ENCODE data around the gene ETS1.

Gene ETS1

DNA sequence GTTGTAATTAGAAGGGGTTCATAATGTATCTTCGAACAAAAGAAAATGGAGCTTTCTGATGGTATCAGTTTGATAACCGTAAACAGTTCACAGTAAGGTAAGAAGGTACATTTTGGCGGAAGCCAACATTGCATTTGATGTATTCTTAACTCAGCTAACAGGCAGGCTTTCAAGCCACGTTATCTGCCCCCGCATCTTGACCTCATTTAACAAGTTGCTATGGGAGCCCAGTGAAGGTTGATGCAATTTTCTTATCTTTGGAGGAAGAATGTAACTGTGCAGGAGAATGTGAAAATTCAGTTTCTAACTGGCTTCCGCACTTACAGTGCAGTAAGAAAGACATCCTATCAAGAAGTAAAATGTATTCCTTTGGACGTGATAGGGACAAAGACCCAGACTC, 110.6 kb downstream of the ETS1 start:
- peak; percentile 82 for DNase-seq

DNA sequence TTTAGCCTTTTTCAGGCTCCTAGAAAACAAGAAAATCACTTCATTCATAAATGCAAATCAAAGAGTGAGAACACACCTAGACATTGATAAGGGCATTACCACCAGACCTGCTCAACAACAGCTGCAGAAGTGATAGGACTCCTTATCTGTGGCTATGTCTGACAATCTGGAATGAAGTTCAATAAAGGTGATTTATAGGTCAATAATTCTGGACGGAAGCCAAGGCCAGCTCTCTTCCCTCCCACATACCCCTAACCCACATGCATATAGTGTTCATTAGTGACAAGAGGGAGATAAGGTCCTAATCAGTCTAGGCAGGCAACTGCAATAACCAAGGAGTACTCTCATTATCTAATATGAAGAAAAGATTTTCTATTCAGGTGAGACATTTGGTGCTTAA, 111.3 kb downstream of the ETS1 start:
- peak; percentile 17 for DNase-seq

DNA sequence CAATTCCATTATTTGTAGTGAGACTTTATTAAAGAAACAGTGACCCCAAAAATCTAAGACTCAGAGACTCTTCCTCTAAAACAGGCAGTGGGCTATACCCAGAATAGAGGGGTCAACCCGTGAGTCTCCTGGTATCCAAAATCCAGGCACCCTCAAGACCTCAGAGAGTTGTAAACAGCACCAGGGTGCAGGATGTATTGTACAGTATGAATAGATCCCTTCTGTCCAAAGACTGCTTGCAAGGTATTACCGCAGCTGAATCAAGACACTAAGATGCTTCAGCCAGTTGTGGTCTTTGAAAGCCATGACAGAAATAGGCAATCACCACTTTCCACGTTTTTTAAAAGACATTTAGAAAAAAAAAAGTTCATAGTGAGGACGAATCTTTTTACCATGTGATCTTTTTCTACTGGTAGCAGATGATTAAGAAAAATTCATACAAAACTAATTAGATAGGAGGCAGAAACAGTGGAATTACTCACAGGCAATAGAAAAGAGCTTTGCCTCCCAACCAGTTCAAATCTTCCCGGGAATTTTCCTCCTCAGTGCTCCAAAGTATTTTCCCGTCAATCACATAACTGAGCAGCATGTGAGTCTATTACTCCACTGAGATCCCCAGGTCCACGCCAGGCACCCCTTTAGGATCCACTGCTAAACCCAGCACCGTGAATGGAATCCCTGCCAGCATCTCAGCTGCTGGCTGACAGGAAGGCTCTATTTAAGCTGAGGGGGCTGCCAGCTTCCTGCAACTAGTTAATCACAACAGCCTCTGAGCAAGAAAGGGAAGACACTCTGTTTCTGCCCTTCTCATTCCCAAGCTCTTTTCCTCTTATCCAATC, 113.1 kb downstream of the ETS1 start:
- no peak for DNase-seq

DNA sequence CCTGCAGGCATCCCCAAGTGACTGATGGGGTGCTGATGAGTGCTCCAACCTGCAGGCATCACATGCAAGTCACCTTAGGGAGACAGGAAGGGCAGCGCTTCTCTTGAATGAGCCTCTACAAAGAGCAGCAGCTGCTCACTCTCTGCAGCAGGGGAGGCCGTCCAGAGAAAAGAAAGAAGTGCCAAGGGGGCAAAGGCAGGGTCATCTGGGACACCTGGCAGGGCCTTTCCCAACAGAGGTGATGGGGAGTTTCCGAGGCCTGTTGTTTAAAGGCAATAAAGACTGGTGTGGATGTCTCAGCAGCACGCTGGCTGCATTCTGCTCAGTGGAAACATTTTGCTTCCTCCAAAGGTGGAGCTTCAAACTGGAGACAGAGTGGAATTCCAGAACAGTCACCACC, 113.7 kb downstream of the ETS1 start:
- DNase-seq, result no peak

DNA sequence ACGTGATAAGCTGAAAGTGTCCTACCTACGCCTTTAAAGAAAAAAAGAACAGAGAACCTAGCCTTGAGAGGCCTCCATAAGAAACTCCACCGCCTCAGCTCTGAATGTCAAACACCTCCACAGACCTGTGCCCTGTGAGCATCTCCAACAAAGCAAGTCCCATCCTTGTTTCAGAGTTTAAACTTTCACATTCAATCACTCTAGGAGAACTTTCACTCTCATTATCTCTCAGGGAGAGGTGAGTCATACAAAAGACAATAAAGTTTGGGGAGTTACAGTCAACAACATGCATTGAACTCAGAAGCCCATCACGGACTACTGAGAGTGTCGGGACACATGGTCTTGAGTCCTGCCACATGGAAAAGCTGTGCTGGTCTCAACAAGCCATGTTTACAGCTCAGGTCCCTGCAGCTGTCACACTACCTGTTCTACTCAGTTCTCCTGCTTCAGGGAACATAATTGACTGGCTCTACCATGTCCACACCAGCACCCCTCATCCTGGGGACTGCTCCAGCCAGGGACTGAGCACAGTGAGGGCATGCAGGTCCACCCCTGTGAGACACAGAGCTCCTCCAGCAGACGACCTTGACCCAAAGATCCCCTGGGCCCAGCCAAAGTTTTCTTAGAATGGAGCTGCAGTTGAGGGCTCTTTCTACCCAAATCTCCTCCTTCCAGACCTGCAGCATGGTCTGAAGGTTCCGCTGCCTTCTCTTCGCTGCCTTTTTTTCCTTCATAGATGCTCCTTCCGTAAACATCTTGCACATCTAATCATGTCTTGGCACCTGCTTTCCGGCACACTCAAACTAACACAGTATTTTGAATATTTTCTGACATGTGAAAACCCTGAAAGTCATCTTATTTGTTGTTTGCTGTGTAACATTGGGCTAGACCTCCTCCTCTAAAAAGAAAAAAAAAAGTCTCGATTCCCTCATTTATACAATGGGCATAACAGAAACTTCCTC, 114.9 kb downstream of the ETS1 start:
- no peak for DNase-seq

DNA sequence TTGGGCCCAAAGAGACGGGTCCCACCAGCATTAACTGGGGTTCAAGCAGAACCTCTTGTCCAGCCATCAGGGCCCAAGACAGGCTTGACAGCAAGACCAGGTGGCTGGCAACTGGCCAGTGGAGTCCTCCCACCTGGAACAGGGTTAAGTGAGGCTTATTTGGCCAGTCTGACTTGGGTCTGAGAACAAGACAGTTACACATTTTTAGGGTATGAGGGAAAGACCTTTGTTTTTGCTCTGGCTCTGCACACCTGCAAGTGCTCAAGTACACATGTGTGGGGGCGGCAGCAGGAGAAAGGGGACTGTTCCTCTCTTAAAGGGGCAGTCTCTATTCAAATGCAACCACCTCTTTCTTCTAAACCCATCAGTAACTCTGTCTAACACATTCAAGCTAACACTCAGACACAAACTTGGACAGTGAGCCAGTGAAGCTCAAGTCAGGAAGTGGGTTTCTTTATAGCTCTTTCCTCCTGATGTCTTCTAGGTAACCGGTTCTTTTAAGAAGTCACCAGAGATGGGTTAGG, 116.2 kb downstream of the ETS1 start:
- no peak for DNase-seq

DNA sequence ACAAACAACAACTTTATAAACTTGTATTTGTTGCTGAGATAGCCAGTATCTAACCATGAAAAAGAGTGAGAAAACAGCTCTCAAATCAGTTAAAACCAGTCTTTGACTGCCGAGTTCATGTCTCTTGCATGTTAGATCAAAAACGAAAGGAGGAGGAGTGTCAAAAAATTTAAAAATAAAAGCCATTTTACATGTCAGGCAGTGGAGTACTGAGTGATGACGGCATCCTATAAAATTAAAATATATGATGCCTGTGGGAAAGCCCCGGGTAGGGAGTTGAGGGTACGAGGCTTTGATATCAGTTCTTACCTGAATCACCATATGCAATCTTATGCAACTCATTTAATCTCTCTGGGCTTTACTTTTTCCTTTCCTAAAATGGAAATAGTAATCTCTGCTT, 117.3 kb downstream of the ETS1 start:
- DNase-seq, result no peak

DNA sequence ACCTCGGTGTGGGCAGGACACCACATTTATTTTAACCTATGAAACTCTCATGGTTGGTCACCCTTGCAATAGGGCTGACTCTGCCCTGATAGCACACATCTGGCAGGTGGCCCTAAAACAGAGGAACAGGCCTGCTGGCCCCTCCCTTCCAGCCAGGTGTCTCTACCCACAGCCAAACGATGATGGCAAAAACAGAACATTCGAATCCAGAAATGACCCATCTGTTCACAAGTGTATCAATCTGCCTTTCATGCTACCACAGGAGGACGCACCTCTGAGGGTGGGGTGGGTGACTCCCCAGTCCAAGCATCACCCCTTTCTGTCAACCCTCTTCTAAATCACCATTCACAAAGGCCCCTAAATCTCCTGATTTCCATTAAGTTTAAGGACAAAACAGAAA, 118.1 kb downstream of the ETS1 start:
- DNase-seq, result no peak

DNA sequence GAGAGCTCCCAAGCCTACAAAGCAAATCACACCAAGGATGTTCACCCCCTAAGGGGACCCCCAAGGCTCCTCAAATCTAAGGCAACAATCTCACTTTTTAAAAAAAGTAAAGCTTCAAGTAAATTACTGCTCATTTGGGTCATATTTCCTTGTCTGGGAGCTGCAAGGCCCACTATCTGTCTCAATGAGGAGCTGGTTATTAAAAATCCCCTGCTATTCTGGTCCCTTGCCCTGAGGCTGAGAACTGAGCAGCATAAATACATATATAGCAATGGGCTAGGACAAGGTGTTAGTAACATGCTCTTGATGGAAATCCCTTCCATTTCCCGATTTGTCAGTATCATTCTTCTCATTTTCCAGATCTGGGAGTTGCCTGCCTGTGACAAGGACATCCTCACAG, 119.2 kb downstream of the ETS1 start:
- no peak for DNase-seq

DNA sequence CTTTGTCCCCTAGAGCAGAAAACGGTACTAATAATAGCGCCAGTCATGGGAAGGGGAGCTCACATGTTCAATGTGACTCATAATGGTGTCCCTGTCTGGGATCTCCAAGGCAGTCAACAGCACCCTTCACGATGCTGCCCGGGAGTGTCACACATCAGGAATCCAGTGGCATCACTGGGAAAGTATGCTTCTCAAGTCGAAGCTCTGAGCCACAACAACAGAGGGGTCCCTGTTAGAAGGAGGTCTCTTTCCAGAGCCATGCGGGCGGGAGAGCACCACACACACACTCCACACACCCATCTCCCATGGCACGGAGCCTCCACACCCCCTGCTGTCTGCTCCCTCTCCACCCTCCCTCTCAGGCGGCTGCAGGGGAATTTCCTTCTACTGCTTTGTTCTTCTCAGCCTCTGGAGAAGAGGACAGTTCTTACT, 119.7 kb downstream of the ETS1 start:
- no peak for DNase-seq

DNA sequence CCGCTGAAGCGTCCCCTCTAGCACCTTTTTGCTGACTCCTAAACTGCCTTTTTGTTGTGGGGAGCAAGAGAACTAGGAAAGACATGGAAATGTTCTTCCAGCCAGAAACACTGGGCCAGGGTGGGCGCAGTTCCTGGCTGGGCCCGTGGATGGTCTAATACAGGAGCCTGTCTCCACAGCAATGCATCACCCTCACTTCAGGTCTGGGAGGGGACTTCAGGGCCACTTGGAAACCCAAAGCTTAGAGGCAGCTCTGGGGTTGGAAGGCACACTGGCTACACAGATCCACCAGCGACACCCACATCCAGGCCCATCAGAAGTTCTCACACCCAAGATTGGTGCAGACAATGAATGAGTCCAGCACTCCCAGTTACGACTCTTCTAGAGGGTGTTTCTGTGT, 120.3 kb downstream of the ETS1 start:
- no peak for DNase-seq

DNA sequence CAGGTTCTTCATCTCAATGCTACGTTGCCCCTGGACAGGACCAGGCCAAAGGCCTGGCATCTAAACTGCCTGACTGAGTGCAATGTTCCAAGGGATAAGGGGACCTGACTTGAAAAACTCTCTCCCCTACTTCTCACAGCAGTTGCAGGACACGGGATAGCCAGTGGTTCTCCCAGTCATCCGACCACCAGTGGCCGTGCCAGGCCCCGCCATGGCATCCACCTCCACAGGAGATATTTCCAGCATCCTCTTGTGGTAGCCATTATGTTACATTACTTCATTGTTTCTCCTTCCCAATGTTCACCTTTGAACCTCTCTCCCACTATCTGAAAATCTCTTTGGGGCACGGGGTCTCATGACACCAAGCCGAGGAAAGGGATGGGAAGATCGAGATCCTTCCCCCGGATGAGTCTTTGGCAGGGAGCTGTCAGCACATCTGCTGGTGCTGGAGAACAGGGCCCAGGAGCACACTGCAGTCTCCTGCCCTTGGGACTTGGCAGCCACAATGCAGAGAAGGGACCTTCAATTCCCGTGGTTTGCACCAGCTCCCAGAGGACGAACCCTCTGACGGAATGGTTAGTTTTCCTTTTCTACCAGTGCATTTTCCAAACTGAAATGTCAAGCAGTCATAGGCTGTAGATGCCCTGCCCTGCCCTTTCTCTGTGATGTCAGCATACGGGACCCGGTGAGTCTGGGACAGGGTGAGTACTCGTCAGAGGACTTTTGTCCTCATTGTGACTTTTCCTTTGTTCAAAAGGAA, 121.2 kb downstream of the ETS1 start:
- DNase-seq, result no peak

DNA sequence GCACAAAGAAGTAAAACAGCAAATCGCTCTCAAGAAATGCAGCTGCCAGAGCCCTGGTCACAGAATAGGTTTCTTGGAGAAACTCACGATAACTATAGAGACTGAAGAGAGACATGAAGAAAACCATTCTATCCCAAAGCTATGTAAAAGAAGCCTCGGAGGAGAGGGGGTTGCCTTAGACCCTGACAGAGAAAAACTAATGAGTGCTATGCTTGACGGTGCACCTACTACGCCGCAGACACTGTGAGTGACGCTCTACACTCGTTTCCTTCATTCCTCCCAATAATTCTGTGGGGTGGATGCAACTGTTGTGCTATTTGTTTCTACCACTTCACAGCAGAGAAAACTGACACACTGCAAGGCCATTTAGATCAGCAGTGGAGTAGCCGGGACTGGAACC, 121.8 kb downstream of the ETS1 start:
- no peak for DNase-seq

DNA sequence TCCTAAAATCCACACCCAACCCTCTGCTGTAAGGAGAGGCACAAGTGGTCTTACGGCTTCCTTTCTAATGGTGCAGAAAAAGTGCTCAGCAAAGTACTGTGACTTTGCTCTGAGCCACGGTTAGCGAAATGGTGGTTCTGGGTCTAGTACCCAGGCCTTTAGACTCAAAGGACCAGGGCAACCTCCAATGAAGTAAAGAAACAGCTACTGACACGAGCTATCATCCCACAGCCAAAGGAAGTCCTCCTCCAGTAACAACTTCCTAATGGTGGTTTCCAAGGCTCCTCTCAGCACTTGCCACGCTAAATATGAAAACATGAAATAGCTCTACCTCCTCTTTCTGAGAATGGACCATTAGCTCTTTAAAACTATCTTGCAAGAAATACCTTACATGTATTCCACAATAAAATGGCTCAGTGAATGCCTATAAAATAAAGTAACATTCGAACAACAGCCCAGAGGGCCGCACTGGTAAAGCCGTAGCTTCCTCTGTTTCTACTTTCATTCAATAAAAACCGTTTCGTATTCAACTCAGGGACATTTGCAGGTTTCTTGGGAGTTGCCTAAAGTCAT, 122.4 kb downstream of the ETS1 start:
- no peak for DNase-seq

DNA sequence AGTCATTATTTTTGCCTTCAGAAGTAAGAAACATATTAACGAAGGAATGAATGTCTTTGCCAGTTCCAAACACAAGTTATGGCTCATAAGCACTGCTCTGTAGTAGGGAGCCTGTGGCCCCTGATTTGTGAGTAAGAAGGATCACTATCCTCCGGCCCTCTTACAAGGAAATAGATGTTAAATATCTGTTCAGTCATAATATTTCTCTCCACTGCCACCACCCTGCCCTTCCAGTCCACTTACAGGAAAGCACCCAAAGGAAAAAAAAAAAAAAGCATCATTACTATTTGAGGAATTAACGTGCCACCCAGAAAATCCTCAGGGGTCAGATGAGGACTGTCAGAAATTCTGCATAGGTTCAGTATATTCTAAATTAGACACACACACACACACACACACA, 123.4 kb downstream of the ETS1 start:
- no peak for DNase-seq

DNA sequence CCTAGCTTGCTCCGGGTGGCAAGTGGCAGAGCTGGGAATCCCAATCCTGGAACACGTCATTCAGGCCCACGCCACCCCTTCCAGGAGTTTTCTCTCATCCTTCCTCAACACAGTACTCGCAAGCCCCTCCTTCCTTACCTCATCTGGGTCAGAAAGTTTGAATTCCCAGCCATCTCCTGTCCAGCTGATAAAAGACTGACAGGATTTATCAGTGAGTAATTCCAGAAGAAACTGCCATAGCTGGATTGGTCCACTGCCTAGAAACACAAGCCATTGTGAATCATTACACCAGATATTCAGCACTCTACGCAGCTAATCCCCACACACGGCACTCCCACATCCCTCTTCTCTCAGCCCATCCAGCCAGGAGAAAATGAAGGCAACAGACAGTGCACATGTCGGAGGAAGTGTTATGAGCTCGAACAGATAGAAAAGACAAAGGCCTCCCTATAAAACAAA, 124.0 kb downstream of the ETS1 start:
- DNase-seq, result no peak

DNA sequence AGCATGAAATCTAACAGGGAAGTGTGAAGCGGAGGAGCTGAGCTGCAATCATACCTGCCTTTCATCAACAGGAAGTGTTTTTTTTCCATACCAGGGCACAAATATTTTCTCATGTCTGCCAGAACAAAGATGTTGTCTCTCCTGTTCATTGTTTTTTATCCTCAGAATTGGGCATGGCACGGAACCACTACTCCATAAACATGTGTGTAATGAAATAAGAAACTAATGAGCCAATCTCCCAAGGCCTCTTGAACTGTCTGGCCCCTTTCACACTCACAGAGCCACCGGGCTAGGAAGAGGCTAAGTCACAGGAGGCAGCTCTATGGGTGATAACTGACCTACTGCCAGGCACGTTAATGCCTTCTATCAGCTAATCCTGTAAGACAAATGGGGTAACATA, 124.4 kb downstream of the ETS1 start:
- no peak for DNase-seq

DNA sequence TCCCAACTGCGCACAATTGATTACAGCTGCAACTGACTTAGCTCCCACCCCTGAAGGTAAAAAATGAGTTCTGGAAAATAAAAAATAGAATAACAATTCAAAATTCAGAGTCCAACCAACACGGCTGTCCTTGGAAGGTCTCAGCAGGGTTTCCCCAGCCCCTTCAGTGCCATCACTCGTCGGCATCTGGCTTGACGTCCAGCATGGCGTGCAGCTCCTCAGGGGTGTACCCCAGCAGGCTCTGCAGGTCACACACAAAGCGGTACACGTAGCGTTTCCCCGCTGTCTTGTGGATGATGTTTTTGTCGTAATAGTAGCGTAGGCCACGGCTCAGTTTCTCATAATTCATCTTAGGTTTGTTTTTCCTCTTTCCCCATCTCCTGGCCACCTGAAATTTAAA, 125.2 kb downstream of the ETS1 start:
- no peak for DNase-seq

DNA sequence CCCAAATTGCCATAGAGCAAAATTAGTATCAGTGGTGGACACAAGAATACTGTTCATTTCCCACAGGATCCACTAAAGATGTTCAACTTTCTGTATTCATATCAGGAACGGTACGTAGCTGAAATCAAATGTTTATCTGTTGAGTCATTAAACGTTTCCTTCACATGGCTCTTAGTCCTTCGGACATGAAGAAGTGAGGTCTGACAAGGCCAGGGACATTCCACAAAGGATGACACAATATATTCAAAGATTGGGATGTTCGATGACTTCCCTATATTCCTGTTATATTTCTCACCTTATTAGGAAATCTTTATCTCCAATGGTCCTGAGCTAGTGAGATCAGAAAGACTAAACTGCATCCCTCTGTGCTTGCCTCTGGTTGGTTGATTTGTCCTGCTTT, 129.0 kb downstream of the ETS1 start:
- no peak for DNase-seq

DNA sequence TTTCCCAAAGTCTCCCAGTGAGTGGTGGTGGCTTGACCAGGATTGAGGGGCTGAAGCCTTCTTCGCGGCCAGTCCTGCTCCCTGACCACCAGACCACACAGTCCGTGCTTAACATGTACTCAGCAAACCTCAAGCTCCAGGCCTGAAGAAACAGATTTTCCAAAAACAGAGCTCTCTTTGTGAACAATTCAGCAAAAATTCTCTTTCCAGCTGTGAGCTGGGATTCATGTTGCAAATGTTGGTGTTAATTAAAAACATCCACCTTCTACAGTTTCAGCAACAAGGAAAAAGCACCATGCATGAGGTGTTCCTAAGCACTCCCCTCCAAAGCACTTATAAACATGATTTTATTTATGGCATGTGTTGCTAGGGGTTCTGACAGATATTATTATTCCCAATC, 129.5 kb downstream of the ETS1 start:
- DNase-seq, result no peak

DNA sequence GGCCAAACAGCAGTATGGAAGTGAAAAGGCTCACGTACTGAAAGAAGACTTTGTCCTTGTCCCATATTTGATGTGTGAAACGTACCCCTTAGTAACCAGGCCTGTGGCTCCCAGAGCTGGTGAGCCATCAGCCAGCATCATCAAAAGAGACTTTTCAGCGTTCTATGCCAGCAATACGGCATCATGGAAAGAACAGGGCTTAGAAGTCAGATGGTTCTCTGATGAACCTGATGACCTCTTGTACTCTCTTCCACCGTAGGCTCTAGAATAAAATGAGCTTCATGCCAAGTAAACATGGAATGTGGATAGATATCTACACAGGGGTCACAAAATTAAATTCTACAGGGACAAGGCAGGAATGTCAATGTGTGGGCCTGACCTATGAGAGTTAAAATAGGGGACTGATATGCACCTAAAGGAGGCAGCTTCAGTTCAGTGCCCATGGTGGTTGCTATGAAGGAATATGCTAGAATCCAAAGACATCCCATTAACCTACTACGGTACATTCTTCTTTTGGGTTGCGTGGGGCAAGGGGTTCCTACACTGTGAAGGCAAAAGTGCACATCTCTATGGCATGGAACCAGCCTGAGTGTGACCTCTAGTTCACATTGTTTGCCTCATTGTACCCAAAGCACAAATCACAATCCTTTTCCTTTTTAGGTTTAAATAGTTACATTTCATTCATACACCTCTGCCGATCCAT, 130.6 kb downstream of the ETS1 start:
- no peak for DNase-seq

DNA sequence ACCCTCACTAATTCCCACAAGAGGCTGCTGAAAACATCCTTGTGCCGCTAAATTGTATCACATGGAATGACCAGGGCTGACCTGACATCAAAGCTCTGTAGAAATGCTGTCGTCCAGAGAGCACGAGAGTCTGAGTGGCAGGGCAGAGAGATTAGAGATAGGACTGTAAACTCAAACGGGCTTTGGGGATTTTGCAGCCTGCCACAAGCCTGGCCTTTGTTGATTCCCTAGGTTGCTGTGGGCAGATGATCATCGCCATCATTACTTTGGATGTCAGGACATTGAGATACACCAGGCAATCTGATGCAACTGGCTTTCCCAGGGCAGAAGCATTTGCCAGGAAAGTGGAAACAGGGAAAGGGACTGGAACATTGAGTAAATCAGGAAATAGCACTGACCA, 131.6 kb downstream of the ETS1 start:
- no peak for DNase-seq

All from hematopoietic multipotent progenitor cell treated with erythropoietin and hydrocortisone succinate and interleukin-3 and kit ligand, for 6 days (in vitro differentiated cells).